GM23248 (cell line): ENCODE data around the gene EGFR. TPM values are rescaled to one million over a fixed set of nuclear protein-coding genes. Genes with fewer than 3 reads are reported as not detected.

Experiments
- DNase-seq: peaks from one replicate; pipeline ENCODE4 v3.0.0-alpha.2; 2015
- H2AFZ ChIP-seq: fragments of 200-600 bp; sonication (generic); 2 replicates; pipeline ENCODE4 v1.6.1; 2016; ENCODE audit warnings: antibody characterized with exemption
- H3F3A ChIP-seq: fragments of 200-600 bp; sonication (generic); 2 replicates; pipeline ENCODE4 v1.6.1; 2016; ENCODE audit warnings: mild to moderate bottlenecking, antibody characterized with exemption, mixed run types; ENCODE audit not compliant: insufficient read depth
- H3K27ac ChIP-seq: fragments of 200-600 bp; sonication (generic); 2 replicates; pipeline ENCODE4 v1.5.1; 2016; ENCODE audit warnings: mild to moderate bottlenecking
- H3K27me3 ChIP-seq: fragments of 200-600 bp; sonication (generic); replicated peaks from 2 replicates; pipeline ENCODE4 v1.6.1; 2016; ENCODE audit warnings: mild to moderate bottlenecking; ENCODE audit not compliant: insufficient read depth
- H3K36me3 ChIP-seq: fragments of 200-600 bp; sonication (generic); 2 replicates; pipeline ENCODE4 v1.6.1; 2016; ENCODE audit warnings: low read depth, mild to moderate bottlenecking
- H3K4me1 ChIP-seq: fragments of 200-600 bp; sonication (generic); 2 replicates; pipeline ENCODE4 v1.6.1; 2016; ENCODE audit warnings: mild to moderate bottlenecking; ENCODE audit not compliant: insufficient read depth
- H3K4me2 ChIP-seq: fragments of 200-600 bp; sonication (generic); one replicate; pipeline ENCODE4 v1.6.1; 2016; ENCODE audit warnings: mild to moderate bottlenecking; ENCODE audit not compliant: unreplicated experiment
- H3K4me3 ChIP-seq: fragments of 200-600 bp; sonication (generic); 2 replicates; pipeline ENCODE4 v1.5.1; 2016; ENCODE audit warnings: mild to moderate bottlenecking
- H3K79me2 ChIP-seq: fragments of 200-600 bp; sonication (generic); 2 replicates; pipeline ENCODE4 v1.6.1; 2016; ENCODE audit warnings: mild to moderate bottlenecking; ENCODE audit not compliant: insufficient read depth
- H3K9ac ChIP-seq: fragments of 200-600 bp; sonication (generic); 2 replicates; pipeline ENCODE4 v1.6.1; 2016; ENCODE audit warnings: mild to moderate bottlenecking
- H3K9me2 ChIP-seq: fragments of 200-600 bp; sonication (generic); 2 replicates; pipeline ENCODE4 v1.6.1; 2016; ENCODE audit warnings: mixed run types, mild to moderate bottlenecking, moderate library complexity; ENCODE audit not compliant: insufficient read depth
- H3K9me3 ChIP-seq: fragments of 200-600 bp; sonication (generic); one replicate; pipeline ENCODE4 v1.6.1; 2017; ENCODE audit warnings: low read depth
- H4K20me1 ChIP-seq: fragments of 200-600 bp; sonication (generic); 2 replicates; pipeline ENCODE4 v1.6.0; 2016; ENCODE audit not compliant: insufficient read depth
- EZH2 ChIP-seq: fragments of 200-600 bp; sonication (generic); IDR thresholded peaks from 2 replicates; pipeline ENCODE4 v1.6.1; 2018; ENCODE audit warnings: antibody characterized with exemption, mild to moderate bottlenecking; ENCODE audit not compliant: insufficient read depth, poor library complexity, severe bottlenecking
- EZH2phosphoT487 ChIP-seq: fragments of 200-600 bp; sonication (generic); IDR thresholded peaks from 2 replicates; pipeline ENCODE4 v1.6.1; 2018; ENCODE audit warnings: antibody characterized with exemption, moderate library complexity, mild to moderate bottlenecking, low read depth; ENCODE audit not compliant: insufficient read depth
- WGBS, 2 experiments: methylation state at CpG; one replicate each; pipeline ENCODE4 v1.1.6; 2015 to 2017; ENCODE audit warnings: low lambda C conversion rate in 2 of 2, low coverage in 1 of 2; ENCODE audit errors: missing lambda C conversion rate in 2 of 2; 5-methylcytosine and 5-hydroxymethylcytosine counted together
- in situ Hi-C: fragments of 300-500 bp; cut with MboI; formaldehyde crosslinking; loops from 2 replicates; pipeline ENCODE4 v1.15.0; 2020
- polyA plus RNA-seq: library from polyadenylated mRNA; unstranded; fragments of >200 nt; fragmentation: Nextera tagmentation; extraction: Ambion mirVana; gene quantifications from 2 replicates; pipeline ENCODE4 v1.2.1, GENCODE V29; 2016
- total RNA-seq: library from RNA; depleted of rRNA; stranded (reverse); fragments of >200 nt; shearing (Covaris generic); gene quantifications from 2 replicates; pipeline ENCODE4 v1.2.3, GENCODE V29; 2014

The EGFR gene
- total and polyA plus RNA-seq, 2 experiments from 2014 or later = 48.7 to 53.5 TPM

DNA sequence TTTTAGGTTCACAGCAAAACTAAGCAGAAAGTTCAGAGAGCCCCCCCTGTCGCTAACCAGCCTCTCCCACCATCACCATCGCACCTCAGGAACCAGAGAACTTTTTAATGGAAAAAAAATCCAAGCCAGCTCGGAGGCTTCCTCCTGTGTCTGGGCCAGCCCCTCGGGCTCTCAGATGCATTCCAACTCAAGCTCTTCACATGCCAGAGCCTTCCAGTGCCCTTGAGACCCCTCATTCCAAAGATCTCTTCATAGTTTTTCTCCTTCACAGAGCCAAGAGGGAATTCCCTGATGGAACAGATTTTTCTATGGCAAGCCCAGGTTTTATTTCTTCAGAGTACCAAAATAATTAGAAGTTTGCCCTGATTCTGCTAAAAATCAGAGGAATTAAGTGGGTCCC, 192.9 kb downstream of the EGFR start:
- no peak for DNase-seq
- Histone ChIP-seq H3K4me2 (no peak overlapping the region), H3K9me3 (no peaks in the 10 kb centered on the region), H3K4me3 (no peak overlapping the region), H3K9ac (no peak overlapping the region), H3K9me2 (no peaks in the 10 kb centered on the region), H4K20me1 (no peaks in the 10 kb centered on the region), H2AFZ (no peak overlapping the region), H3K27ac (no peak overlapping the region), H3K27me3 (no peaks in the 10 kb centered on the region), H3K4me1 (0 out of 2 replicates have a peak, but pooled peaks cover 3% of the 10 kb centered on the region), H3K36me3 (peaks cover 37% of the 10 kb centered on the region), H3F3A (peaks cover 20% of the 10 kb centered on the region; the same call in 1 of the 2 replicates), H3K79me2 (no peaks in the 10 kb centered on the region)
- in situ Hi-C loops = no loop called here
- no peak for TF ChIP-seq EZH2phosphoT487
- TF ChIP-seq EZH2 = no peak
- WGBS, 2 experiments = 64 to 67% methylated on average over 4 of the region's 4 CpGs

DNA sequence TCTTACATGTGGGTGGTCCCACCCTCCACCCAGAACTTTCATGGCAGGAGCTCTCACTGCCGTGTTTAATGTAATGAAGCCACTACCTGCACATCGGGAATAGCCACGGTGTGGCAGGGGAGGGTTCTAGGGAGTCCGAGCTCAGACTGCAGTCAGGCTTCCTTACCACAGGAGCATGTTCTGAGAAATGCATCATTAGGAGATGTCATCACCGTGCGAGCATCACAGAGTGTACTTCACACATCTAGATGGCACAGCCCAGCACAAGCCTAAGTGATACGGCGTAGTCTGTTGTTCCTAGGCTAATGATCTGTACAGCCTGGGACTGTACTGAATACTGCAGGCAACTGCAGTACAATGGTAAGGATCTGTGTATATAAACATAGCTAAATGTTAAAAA, 193.4 kb downstream of the EGFR start:
- no peak for DNase-seq
- no peak overlapping the region for H3K4me2 ChIP-seq
- H3K27me3 ChIP-seq = no peaks in the 10 kb centered on the region
- H3K36me3 ChIP-seq = peaks cover 32% of the 10 kb centered on the region; the same call in 1 of the 2 replicates
- H2AFZ ChIP-seq = no peak overlapping the region
- 83 to 88% methylated on average over 8 of the region's 8 CpGs for WGBS, 2 experiments
- 0 out of 2 replicates have a peak, but pooled peaks cover 3% of the 10 kb centered on the region for H3K4me1 ChIP-seq
- no peaks in the 10 kb centered on the region for H4K20me1 ChIP-seq
- no peaks in the 10 kb centered on the region for H3K9me3 ChIP-seq
- H3K79me2 ChIP-seq = no peaks in the 10 kb centered on the region
- in situ Hi-C loops = no loop called here
- H3K9ac ChIP-seq = no peak overlapping the region
- TF ChIP-seq EZH2 (no peak), EZH2phosphoT487 (no peak)
- no peaks in the 10 kb centered on the region for H3K9me2 ChIP-seq
- no peak overlapping the region for H3K4me3 ChIP-seq
- no peak overlapping the region for H3K27ac ChIP-seq
- H3F3A ChIP-seq = peaks cover 20% of the 10 kb centered on the region; the same call in 1 of the 2 replicates

DNA sequence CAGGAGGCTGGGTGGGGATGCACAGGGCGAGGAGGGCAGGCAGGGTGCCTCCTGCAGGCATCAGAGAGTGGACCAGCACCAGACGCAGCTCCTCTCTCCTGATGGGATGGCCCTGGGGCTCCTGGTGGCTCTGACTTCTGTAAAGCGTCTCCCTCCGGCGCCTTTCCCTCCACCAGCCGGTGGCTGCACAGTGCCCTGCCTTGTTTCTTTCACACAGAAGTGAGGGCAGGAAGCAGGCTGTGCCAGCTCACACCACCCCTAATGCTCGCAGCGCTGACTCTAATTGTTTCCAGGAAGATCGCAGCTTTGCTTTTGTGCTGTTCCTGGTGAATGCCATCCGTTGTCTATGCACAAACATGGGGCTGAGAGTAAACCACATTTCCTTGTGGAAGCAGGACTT, 194.0 kb downstream of the EGFR start:
- Histone ChIP-seq H3K4me3 (no peak overlapping the region), H3K36me3 (peaks cover 26% of the 10 kb centered on the region; the same call in 1 of the 2 replicates), H3K4me2 (no peak overlapping the region), H3K27ac (no peak overlapping the region), H3K9me3 (no peaks in the 10 kb centered on the region), H3K9ac (no peak overlapping the region), H3K79me2 (no peaks in the 10 kb centered on the region), H3K4me1 (0 out of 2 replicates have a peak, but pooled peaks cover 3% of the 10 kb centered on the region), H3K27me3 (no peaks in the 10 kb centered on the region), H3F3A (peaks cover 20% of the 10 kb centered on the region; the same call in 1 of the 2 replicates), H4K20me1 (no peaks in the 10 kb centered on the region), H2AFZ (no peak overlapping the region), H3K9me2 (no peaks in the 10 kb centered on the region)
- 37 to 43% methylated on average over 10 of the region's 10 CpGs for WGBS, 2 experiments
- TF ChIP-seq EZH2phosphoT487 = no peak
- no peak for TF ChIP-seq EZH2
- in situ Hi-C loops = no loop called here
- DNase-seq = peak; percentile 23

DNA sequence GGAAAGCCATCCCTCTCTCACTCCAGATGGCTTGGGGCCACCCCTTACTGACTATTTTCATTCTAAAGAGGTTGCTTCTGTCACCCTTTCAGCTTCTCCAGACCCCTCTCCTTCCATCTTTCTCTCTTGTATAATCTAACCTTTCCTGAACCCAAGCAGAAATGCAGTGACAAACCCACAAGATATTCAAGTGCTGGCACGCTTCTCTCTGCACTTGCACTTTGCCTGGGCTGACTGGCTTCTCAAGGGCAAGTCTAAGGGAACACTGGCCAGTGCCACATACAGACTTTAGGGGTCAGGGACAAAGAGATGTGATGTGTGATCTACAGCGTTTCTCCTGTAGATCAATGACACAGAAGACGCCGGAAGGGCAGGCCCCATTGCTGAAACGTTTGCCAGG, 195.9 kb downstream of the EGFR start:
- WGBS, 2 experiments = 80 to 81% methylated on average over 5 of the region's 5 CpGs
- Histone ChIP-seq H3K4me1 (0 out of 2 replicates have a peak, but pooled peaks cover 3% of the 10 kb centered on the region), H3K79me2 (no peaks in the 10 kb centered on the region), H3K36me3 (peaks cover 10% of the 10 kb centered on the region; the same call in 1 of the 2 replicates), H3K9ac (no peak overlapping the region), H2AFZ (no peak overlapping the region), H3K9me2 (no peaks in the 10 kb centered on the region), H3K4me2 (no peak overlapping the region), H3K9me3 (no peaks in the 10 kb centered on the region), H3F3A (peaks cover 17% of the 10 kb centered on the region; the same call in 1 of the 2 replicates), H3K27ac (no peak overlapping the region), H3K4me3 (no peak overlapping the region), H4K20me1 (no peaks in the 10 kb centered on the region), H3K27me3 (no peaks in the 10 kb centered on the region)
- peak; percentile 36 for DNase-seq
- in situ Hi-C loops = no loop called here
- TF ChIP-seq EZH2phosphoT487 (no peak), EZH2 (no peak)
